Stimulated activated CD8-positive, alpha-beta memory T cell treated with anti-CD3 and anti-CD28 coated beads, Interleukin-7, amount 100 ng/mL, for 48 hours (primary cell): ENCODE measurements around the gene CYP26A1.
"Not testable (repeated sequence)": the region's sequence is repeated elsewhere in the genome, so short reads cannot be mapped to it uniquely, and the experiment has no call there.

Experiments used
- DNase-seq, 2 donors: peaks; one replicate each; pipeline ENCODE4 v3.0.0-alpha.2; 2020; ENCODE audit warnings: low read depth in 1 of 2; ENCODE audit errors: extremely low read depth in 1 of 2

The CYP26A1 gene

GRCh38 chr10:93077860-93078337 is 4.2 kb downstream of the CYP26A1 start:
- no peak for DNase-seq

- no peak for DNase-seq
Observed at GRCh38 chr10:93079663-93080349, 6.1 kb downstream of the CYP26A1 start.

- no peak for DNase-seq
Observed at GRCh38 chr10:93080350-93081046, 6.8 kb downstream of the CYP26A1 start.

- DNase-seq = no peak
Observed at GRCh38 chr10:93081318-93081717, 7.6 kb downstream of the CYP26A1 start.

GRCh38 chr10:93081834-93082233 is 8.1 kb downstream of the CYP26A1 start:
- no peak for DNase-seq

GRCh38 chr10:93083743-93084539 is 10.2 kb downstream of the CYP26A1 start:
- DNase-seq = no peak

- no peak for DNase-seq
Observed at GRCh38 chr10:93085272-93085859, 11.7 kb downstream of the CYP26A1 start.

- DNase-seq = no peak
Observed at GRCh38 chr10:93086289-93086688, 12.6 kb downstream of the CYP26A1 start.

GRCh38 chr10:93087846-93088245 is 14.2 kb downstream of the CYP26A1 start:
- no peak for DNase-seq

- DNase-seq = no peak
Observed at GRCh38 chr10:93088466-93088865, 14.8 kb downstream of the CYP26A1 start.

- no peak for DNase-seq
Observed at GRCh38 chr10:93090619-93091018, 16.9 kb downstream of the CYP26A1 start.

- no peak for DNase-seq
Observed at GRCh38 chr10:93091960-93092359, 18.3 kb downstream of the CYP26A1 start.

- no peak for DNase-seq
Observed at GRCh38 chr10:93095225-93095624, 21.5 kb downstream of the CYP26A1 start.

- no peak for DNase-seq
Observed at GRCh38 chr10:93096901-93097300, 23.2 kb downstream of the CYP26A1 start.

- no peak for DNase-seq
Observed at GRCh38 chr10:93097386-93097785, 23.7 kb downstream of the CYP26A1 start.

GRCh38 chr10:93098816-93099215 is 25.1 kb downstream of the CYP26A1 start:
- DNase-seq = no peak

- DNase-seq = no peak
Observed at GRCh38 chr10:93099670-93100069, 26.0 kb downstream of the CYP26A1 start.

GRCh38 chr10:93101148-93101547 is 27.5 kb downstream of the CYP26A1 start:
- not testable (repeated sequence) for DNase-seq

- DNase-seq = no peak
Observed at GRCh38 chr10:93103953-93104352, 30.3 kb downstream of the CYP26A1 start.

- no peak for DNase-seq
Observed at GRCh38 chr10:93106631-93107072, 33.0 kb downstream of the CYP26A1 start.
